Activated CD4-positive, alpha-beta T cell treated with anti-CD3 and anti-CD28 coated beads for 36 hours (primary cell): ENCODE measurements around the gene SLC11A1. TPM values are rescaled to one million over a fixed set of nuclear protein-coding genes. Genes with fewer than 3 reads are reported as not detected.

Experiments
- ATAC-seq: fragments of 200-7000 bp; cut with Tn5 transposase; one replicate; pipeline ENCODE4 v1.10.0; 2021; ENCODE audit warnings: mild to moderate bottlenecking, moderate library complexity
- CTCF ChIA-PET: fragments of 350-600 bp; sonication (Branson Sonifier 250); formaldehyde crosslinking; loops from one replicate; lab custom pipeline; 2021; ENCODE audit warnings: antibody characterized with exemption; lab: Charles Lee
- POLR2A ChIA-PET: fragments of 350-600 bp; sonication (Branson Sonifier 250); formaldehyde crosslinking; loops from one replicate; lab custom pipeline; 2021; ENCODE audit warnings: antibody characterized with exemption, inconsistent platforms; lab: Charles Lee
- DNase-seq: peaks from one replicate; pipeline ENCODE4 v3.0.0-alpha.2; 2020
- H3K27ac Mint-ChIP-seq: one replicate; pipeline ENCODE4 v1.8.0; 2021; ENCODE audit warnings: mixed read lengths
- H3K27me3 Mint-ChIP-seq: one replicate; pipeline ENCODE4 v1.8.0; 2021; ENCODE audit warnings: mixed read lengths
- H3K36me3 Mint-ChIP-seq: one replicate; pipeline ENCODE4 v1.8.0; 2021; ENCODE audit warnings: low read depth, mixed read lengths
- H3K4me1 Mint-ChIP-seq: one replicate; pipeline ENCODE4 v1.8.0; 2021; ENCODE audit warnings: mixed read lengths
- H3K4me3 Mint-ChIP-seq: one replicate; pipeline ENCODE4 v1.8.0; 2021; ENCODE audit warnings: mild to moderate bottlenecking, moderate library complexity, mixed read lengths
- H3K9me3 Mint-ChIP-seq: one replicate; pipeline ENCODE4 v1.8.0; 2021; ENCODE audit warnings: low read depth, mixed read lengths
- intact Hi-C, 2 experiments: fragments of 100-400 bp; cut with DNase I in 1 of 2; cut with micrococcal nuclease in 1 of 2; formaldehyde crosslinking; loops; one replicate each; pipeline versions ENCODE4 v1.14.2 to v1.15.1; 2022 to 2024; cut with DNase I, micrococcal nuclease
- total RNA-seq, 2 experiments: library from RNA; stranded (reverse); gene quantifications; one replicate each; pipeline ENCODE4 v1.2.3, GENCODE V29; 2021

SLC11A1 gene
- total RNA-seq, 2 experiments from 2014 or later: 0.05 to 0.09 TPM

DNA sequence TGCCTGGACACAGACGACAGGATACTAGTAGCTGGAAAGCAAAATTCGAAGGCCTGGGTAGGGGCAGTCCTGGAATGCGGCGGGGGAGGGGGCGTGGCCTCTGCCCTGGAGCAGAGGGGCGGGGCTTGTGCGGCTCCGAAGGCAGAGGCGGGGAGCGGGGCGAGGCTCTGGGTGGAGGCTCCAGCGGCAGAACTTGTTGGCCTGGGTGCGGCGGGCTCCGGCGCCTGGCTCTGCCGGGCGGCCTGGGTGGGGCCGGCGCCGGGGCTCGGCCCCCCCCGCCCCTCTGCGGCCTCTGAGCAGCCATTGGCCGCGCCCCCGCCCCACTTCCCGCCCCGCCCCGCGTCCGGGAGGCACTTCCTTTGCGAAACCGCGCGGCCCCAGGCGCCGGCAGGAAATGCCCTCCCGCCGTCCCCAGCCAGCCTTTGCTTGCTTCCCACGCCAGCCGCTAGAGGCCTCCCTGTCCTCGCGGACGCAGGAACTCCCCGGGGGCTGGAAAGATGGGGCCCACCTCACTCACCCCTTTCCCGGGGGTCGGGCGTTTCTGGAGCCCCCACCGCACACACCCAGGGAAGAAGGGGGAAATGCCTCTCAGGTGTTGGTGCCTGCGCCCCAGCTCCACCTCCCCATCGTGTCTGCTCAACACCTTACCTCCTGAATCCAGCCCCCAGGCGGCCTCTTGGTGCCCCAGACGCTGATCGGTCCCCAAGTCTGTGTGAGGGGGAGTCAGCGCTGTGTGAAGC is 24.3 kb downstream of the SLC11A1 start:
- peak; percentile 88 for ATAC-seq
- Mint-ChIP-seq H3K27me3 (peaks cover 5% of the 10 kb centered on the region), H3K4me3 (peak overlapping the region; percentile 75), H3K4me1 (peaks cover 38% of the 10 kb centered on the region), H3K9me3 (no peaks in the 10 kb centered on the region), H3K27ac (peak overlapping the region; percentile 90), H3K36me3 (peaks cover 18% of the 10 kb centered on the region)
- intact Hi-C loops: loop anchor here (1.0 to 10.0 kb wide), 13 partner anchors 10 to 1138 kb away; partner anchors contain the start of genes CNOT9 (in 2 of the 2), USP37 (in 2 of the 2), AAMP (in 1 of the 2) and BCS1L (in 1 of the 2)
- ChIA-PET CTCF (interaction anchor here (0.6 to 1.0 kb wide), 3 partner anchors 119 to 280 kb away, joined by 3 to 4 read pairs (median 3); no protein-coding TSS in a partner anchor), POLR2A (interaction anchor here (1.0 kb wide), 1 partner anchor 83 kb away, joined by 3 read pairs; no protein-coding TSS in a partner anchor)
- peak; percentile 97 for DNase-seq

- ATAC-seq: peak; percentile 21
- Mint-ChIP-seq H3K36me3 (peaks cover 16% of the 10 kb centered on the region), H3K4me3 (peak overlapping the region; percentile 75), H3K9me3 (no peaks in the 10 kb centered on the region), H3K27ac (peak overlapping the region; percentile 90), H3K27me3 (peaks cover 5% of the 10 kb centered on the region), H3K4me1 (peaks cover 34% of the 10 kb centered on the region)
- CTCF ChIA-PET: interaction anchor here (0.6 to 1.0 kb wide), 4 partner anchors 120 to 280 kb away, joined by 3 to 4 read pairs (median 4); partner anchors contain the start of genes BCS1L and ZNF142
- POLR2A ChIA-PET: interaction anchor here (1.0 kb wide), 1 partner anchor 84 kb away, joined by 3 read pairs; no protein-coding TSS in a partner anchor
- intact Hi-C loops: loop anchor here (1.0 to 10.0 kb wide), 13 partner anchors 11 to 1138 kb away; partner anchors contain the start of genes CNOT9 (in 2 of the 2), USP37 (in 2 of the 2), AAMP (in 1 of the 2) and BCS1L (in 1 of the 2)
- DNase-seq: peak; percentile 79
Measured at GRCh38 chr2:218406949-218407618, 25.0 kb downstream of the SLC11A1 start.

GRCh38 chr2:218407717-218408116 is 25.6 kb downstream of the SLC11A1 start:
- no peak overlapping the region for H3K4me3 Mint-ChIP-seq
- intact Hi-C loops: loop anchor here (2.0 to 10.0 kb wide), 8 partner anchors 59 to 1137 kb away; partner anchors contain the start of genes CHPF (in 1 of the 2), CNOT9 (in 1 of the 2), RNF25 (in 1 of the 2) and STK36 (in 1 of the 2)
- CTCF ChIA-PET: interaction anchor here (1.3 kb wide), 1 partner anchor 264 kb away, joined by 3 read pairs; the partner anchor contains the start of genes RNF25 and STK36
- H3K36me3 Mint-ChIP-seq: peaks cover 12% of the 10 kb centered on the region
- H3K27me3 Mint-ChIP-seq: peaks cover 5% of the 10 kb centered on the region
- no peak overlapping the region for H3K27ac Mint-ChIP-seq
- ATAC-seq (no peak), DNase-seq (no peak)
- H3K9me3 Mint-ChIP-seq: no peaks in the 10 kb centered on the region
- peaks cover 39% of the 10 kb centered on the region for H3K4me1 Mint-ChIP-seq
- POLR2A ChIA-PET: no interaction called here

DNA sequence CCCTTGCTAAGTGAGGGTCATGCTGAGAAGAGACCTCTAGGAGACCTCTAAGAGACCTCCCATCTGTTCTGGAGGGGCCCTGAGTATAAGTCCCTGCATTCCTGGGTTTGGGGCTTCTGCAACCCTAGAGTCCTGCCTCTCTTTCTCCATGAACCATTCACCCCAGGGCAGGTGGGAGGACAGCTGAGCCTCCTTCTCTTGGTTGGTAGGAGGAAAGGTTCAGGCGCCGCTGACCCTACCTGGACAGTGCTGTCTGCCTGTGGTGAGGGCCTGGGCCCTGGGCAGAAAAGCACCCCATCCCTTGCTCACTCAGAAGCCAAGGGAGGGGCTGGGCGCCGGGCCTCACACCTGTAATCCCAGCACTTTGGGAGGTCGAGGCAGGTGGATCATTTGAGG is 36.2 kb downstream of the SLC11A1 start:
- no peak for DNase-seq
- POLR2A ChIA-PET: no interaction called here

DNA sequence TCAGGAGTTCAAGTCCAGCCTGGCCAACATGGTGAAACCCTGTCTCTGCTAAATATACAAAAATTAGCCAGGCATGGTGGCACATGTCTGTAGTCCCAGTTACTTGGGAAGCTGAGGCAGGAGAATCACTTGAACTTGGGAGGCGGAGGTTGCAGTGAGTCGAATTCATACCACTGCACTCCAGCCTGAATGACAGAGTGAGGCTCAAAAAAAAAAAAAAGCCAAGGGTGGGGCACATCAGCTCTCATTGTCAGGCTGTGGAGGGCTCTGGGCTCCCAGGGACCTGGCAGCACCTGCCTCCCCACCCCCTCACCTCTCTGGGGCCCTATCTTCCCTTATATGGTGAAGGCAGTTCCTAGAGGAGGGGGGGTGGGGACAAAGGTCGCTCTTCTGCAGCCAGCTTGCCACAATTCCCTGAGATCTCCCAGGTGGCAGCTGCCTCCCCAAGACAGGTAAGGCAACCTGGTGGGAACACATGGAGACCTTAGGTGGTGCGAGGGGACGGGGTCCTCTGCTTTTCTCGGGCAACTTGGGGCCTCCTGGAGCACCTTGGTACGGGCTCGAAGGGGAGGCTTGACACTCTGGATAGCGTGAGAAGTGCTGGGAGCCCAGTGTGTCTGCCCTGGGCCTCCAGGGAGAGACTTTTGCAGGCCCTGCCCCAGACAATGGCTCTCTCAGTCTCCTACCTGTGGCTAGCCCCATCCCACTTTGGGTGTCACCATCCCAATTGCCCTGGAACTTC is 36.8 kb downstream of the SLC11A1 start, which contains the start of gene VIL1:
TSS of gene VIL1 (plus strand) at position 407 of the 742 bp plus-strand sequence. CDS start 4,656 bp downstream, outside the sequence.
- ATAC-seq (no peak), DNase-seq (no peak)
- ChIA-PET CTCF (no interaction called here), POLR2A (no interaction called here)
- no peaks in the 10 kb centered on the region for H3K9me3 Mint-ChIP-seq
- H3K36me3 Mint-ChIP-seq: no peaks in the 10 kb centered on the region
- H3K27ac Mint-ChIP-seq: no peak within 1 kb of the TSS
- no peak within 1 kb of the TSS for H3K4me3 Mint-ChIP-seq
- no peaks in the 10 kb centered on the region for H3K27me3 Mint-ChIP-seq
- intact Hi-C loops: no loop called here
- no peaks in the 10 kb centered on the region for H3K4me1 Mint-ChIP-seq

More for the DNA sequence above, 36.2 kb downstream of the SLC11A1 start:
- ATAC-seq: no peak
- Mint-ChIP-seq H3K4me3 (no peak overlapping the region), H3K36me3 (no peaks in the 10 kb centered on the region), H3K4me1 (no peaks in the 10 kb centered on the region), H3K27ac (no peak overlapping the region), H3K9me3 (no peaks in the 10 kb centered on the region), H3K27me3 (no peaks in the 10 kb centered on the region)
- intact Hi-C loops: no loop called here
- CTCF ChIA-PET: no interaction called here

DNA sequence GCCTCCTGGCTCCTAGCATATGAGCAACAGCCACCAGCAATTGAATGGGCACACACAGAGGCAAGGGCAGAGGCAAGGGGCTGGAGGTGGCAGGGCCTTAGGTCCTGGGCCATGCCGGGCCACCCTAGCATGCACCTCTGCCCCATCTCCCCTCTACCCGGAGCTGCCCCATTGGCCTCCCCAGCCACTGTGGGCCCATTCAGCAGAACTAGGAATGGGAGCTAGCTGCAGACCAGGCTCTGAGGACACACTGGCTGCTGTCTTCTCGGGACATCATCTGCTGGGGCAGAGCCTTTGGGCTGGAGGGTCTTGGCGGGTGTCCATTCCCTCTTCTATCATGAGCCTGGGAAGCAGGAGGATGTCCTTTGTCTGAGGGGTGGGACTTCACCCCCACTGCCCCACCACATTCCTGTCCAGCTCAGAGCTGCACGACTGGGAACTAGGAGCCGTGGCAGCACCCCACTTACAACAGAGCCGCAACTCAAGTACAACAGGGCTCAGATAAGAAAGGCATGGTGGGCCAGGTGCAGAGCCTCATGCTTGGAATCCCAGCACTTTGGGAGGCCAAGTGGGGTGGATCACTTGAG is 37.6 kb downstream of the SLC11A1 start:
- Mint-ChIP-seq H3K36me3 (no peaks in the 10 kb centered on the region), H3K27ac (no peak overlapping the region), H3K27me3 (no peaks in the 10 kb centered on the region), H3K4me3 (no peak overlapping the region), H3K9me3 (no peaks in the 10 kb centered on the region), H3K4me1 (no peaks in the 10 kb centered on the region)
- ATAC-seq (no peak), DNase-seq (no peak)
- intact Hi-C loops: no loop called here
- POLR2A ChIA-PET: no interaction called here
- CTCF ChIA-PET: interaction anchor here (0.7 kb wide), 1 partner anchor 97 kb away, joined by 3 read pairs; no protein-coding TSS in a partner anchor

GRCh38 chr2:218421027-218421426 is 39.0 kb downstream of the SLC11A1 start:
- no peaks in the 10 kb centered on the region for H3K4me1 Mint-ChIP-seq
- H3K4me3 Mint-ChIP-seq: no peak overlapping the region
- ChIA-PET CTCF (interaction anchor here (0.5 to 0.6 kb wide), 2 partner anchors 105 to 609 kb away, joined by 3 read pairs; no protein-coding TSS in a partner anchor), POLR2A (no interaction called here)
- DNase-seq (no peak), ATAC-seq (no peak)
- intact Hi-C loops: no loop called here
- no peak overlapping the region for H3K27ac Mint-ChIP-seq
- no peaks in the 10 kb centered on the region for H3K9me3 Mint-ChIP-seq
- H3K36me3 Mint-ChIP-seq: no peaks in the 10 kb centered on the region
- no peaks in the 10 kb centered on the region for H3K27me3 Mint-ChIP-seq

DNA sequence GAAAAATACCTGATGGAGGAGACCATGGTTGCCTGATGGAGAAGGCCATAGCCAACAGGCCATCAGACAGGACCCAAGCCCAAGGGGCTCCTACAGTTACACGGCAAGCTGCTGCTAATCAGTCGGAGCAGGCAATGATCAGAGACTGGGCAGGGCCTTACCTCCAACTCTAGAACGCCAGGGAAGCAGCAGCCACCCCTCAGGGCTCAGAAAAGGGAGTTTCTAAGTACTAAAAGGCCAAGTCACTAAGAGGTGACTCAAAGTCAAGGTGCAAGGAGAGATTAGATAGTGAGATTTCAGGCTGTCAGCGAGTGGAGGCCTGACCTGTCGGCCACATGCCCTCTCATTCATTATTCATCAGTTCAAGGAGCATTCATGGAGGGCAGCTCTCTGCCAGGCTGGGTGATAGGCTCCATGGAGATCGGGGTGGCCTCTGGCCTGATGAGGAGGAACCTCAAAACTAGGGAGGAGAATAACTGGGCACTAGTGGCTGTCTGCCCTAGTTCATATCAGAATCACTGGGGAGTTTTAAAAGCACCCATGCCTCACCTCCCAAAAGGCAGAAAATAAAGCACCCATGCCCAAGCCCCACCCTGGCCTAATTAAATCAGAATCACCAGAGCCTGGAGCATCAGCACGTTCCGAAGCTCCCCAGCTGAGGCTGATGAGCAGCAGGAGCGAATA is 40.5 kb downstream of the SLC11A1 start:
- ChIA-PET POLR2A (no interaction called here), CTCF (interaction anchor here (0.6 kb wide), 1 partner anchor 133 kb away, joined by 3 read pairs; no protein-coding TSS in a partner anchor)
- no peak overlapping the region for H3K27ac Mint-ChIP-seq
- no peak for ATAC-seq
- H3K4me1 Mint-ChIP-seq: no peaks in the 10 kb centered on the region
- no peaks in the 10 kb centered on the region for H3K9me3 Mint-ChIP-seq
- no peaks in the 10 kb centered on the region for H3K36me3 Mint-ChIP-seq
- DNase-seq: no peak
- no peaks in the 10 kb centered on the region for H3K27me3 Mint-ChIP-seq
- H3K4me3 Mint-ChIP-seq: no peak overlapping the region
- intact Hi-C loops: no loop called here

DNA sequence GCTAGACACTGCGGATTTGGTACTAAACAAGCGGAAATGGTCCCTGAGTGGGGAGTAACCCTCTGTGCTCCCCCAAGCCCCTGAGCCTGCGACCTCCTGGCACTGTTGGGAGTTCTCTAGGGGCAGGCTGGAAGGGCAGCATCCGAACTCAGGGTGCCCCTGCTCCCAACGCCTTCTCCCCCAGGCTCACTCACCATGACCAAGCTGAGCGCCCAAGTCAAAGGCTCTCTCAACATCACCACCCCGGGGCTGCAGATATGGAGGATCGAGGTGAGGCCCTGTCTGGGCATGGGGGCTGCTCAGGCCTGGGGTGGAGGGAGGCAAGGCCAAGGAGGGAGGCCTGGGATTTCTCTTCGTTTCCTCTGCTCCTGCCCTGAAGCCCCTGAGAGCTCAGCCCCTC is 41.5 kb downstream of the SLC11A1 start:
- Mint-ChIP-seq H3K27ac (no peak overlapping the region), H3K4me1 (no peaks in the 10 kb centered on the region), H3K4me3 (no peak overlapping the region), H3K9me3 (no peaks in the 10 kb centered on the region), H3K36me3 (no peaks in the 10 kb centered on the region), H3K27me3 (no peaks in the 10 kb centered on the region)
- ChIA-PET CTCF (no interaction called here), POLR2A (no interaction called here)
- ATAC-seq (no peak), DNase-seq (no peak)
- intact Hi-C loops: no loop called here

DNA sequence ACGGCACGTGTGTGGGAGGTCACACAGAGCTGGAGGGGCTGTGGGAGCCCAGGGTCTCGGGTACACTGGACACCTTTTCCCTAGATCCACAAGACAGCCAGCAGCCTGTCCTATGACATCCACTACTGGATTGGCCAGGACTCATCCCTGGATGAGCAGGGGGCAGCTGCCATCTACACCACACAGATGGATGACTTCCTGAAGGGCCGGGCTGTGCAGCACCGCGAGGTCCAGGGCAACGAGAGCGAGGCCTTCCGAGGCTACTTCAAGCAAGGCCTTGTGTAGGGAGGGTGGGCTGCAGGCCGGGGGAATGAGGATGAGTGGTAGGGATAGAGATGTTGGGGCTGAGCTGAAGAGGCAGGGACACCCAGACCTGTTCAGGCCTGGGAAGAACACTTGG is 43.5 kb downstream of the SLC11A1 start:
- intact Hi-C loops: no loop called here
- DNase-seq (no peak), ATAC-seq (no peak)
- Mint-ChIP-seq H3K27ac (no peak overlapping the region), H3K4me1 (no peaks in the 10 kb centered on the region), H3K36me3 (no peaks in the 10 kb centered on the region), H3K9me3 (no peaks in the 10 kb centered on the region), H3K4me3 (no peak overlapping the region), H3K27me3 (no peaks in the 10 kb centered on the region)
- ChIA-PET CTCF (interaction anchor here (0.6 kb wide), 2 partner anchors 40 to 110 kb away, joined by 3 read pairs; no protein-coding TSS in a partner anchor), POLR2A (no interaction called here)
